HG03175 (cell line): Measurements from ENCODE around the gene PTPRD.

Experiments
- ATAC-seq: cut with Tn5 transposase; IDR thresholded peaks from one replicate; pipeline ENCODE4 v1.9.1; 2021; ENCODE audit warnings: mild to moderate bottlenecking, moderate library complexity; ENCODE audit not compliant: unreplicated experiment

PTPRD gene

GRCh38 chr9:8815219-8815618 is 1797.6 kb downstream of the PTPRD start:
- ATAC-seq: no peak

DNA sequence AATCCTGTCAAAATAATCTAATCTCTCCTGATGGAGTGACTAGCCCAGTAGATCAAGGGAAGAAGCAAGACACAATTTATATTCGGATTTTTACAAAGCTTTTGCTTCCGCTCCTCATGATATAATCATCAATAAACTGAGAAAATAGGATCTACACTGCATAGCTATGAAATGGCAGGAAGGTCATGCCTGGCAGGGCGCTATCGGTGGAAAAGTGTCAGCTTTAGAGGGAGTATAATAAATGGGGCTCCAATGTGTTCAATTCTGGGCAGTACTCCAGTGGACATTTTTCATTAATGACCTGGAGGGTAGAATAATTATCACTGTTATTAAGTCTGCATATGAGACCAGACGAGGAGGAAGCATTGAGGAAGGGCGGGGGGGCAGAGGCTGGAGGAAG is 1799.9 kb downstream of the PTPRD start:
- ATAC-seq: no peak

GRCh38 chr9:8809741-8810140 is 1803.1 kb downstream of the PTPRD start:
- no peak for ATAC-seq

DNA sequence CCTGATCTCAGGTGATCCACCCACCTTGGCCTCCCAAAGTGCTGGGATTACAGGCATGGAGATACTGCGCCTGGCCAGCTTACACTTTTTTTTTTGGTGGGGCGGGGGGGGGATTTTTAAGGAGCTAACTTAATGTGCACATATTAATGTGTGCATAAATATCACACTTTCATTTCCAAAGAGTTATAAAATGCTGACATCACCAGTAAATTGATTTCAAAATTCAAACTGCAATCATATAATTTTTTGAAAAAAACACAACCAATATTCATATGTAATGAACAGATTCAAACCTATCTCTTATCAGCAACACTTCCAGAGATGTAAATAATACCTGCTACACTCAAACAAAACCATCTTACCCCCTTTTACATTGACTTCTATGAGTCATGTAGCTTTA is 1806.7 kb downstream of the PTPRD start:
- no peak for ATAC-seq

- ATAC-seq: no peak
Observed at GRCh38 chr9:8804613-8805012, 1808.2 kb downstream of the PTPRD start.

GRCh38 chr9:8802242-8802641 is 1810.6 kb downstream of the PTPRD start:
- no peak for ATAC-seq

DNA sequence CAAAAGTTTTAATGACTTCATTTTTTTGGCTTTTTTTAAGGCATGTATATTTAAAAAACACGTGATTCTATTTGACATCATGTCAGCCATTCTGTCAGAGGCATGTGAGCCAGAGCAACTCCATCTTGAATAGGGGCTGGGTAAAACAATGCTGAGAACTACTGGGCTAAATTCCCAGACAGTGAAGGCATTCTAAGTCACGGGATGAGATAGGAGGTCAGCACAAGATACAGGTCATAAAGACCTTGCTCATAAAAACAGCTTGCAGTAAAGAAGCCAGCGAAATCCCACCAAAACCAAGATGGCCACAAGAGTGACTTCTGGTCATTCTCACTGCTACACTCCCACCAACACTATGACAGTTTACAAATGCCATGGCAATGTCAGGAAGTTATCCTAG is 1812.6 kb downstream of the PTPRD start:
- no peak for ATAC-seq

GRCh38 chr9:8799615-8800014 is 1813.2 kb downstream of the PTPRD start:
- no peak for ATAC-seq

- ATAC-seq: no peak
Observed at GRCh38 chr9:8799206-8799605, 1813.6 kb downstream of the PTPRD start.

- ATAC-seq: no peak
Observed at GRCh38 chr9:8784838-8785237, 1828.0 kb downstream of the PTPRD start.

DNA sequence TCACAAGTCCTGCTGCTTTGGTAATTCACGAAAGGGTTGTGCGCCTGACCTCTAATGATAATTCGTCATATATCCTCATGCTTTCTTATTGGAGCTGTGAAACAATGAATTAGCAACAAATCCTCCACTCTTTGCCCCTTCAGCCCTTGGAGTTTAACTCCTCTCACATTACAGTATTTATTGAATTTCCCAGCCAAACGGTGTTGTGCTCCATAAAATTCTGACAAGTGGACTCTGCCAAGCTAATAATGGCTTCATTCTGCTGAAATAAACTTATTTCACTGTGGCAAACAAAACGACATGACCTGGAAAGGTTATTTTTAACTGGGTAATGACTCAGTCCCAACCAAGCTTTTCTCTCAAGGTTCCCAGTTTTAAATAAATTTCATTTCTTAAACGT is 1828.9 kb downstream of the PTPRD start:
- ATAC-seq: no peak

DNA sequence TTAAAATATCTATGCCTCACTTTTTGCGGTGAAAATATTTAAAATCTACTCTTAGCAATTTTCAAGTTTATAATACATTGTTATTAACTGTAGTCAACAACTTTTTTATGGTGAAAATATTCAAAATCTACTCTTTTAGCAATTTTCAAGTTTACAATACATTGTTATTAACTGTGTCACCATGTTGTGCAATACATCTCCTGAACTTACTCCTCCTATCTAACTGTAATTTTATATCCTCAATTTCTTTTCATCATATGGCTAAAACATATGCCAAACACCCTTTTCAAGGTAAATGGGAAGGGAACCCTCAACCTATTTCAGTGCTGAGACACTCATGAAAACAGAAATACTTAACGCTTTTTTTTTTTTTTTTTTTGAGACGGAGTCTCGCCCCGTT is 1830.6 kb downstream of the PTPRD start:
- ATAC-seq: no peak

GRCh38 chr9:8781458-8781857 is 1831.3 kb downstream of the PTPRD start:
- no peak for ATAC-seq

DNA sequence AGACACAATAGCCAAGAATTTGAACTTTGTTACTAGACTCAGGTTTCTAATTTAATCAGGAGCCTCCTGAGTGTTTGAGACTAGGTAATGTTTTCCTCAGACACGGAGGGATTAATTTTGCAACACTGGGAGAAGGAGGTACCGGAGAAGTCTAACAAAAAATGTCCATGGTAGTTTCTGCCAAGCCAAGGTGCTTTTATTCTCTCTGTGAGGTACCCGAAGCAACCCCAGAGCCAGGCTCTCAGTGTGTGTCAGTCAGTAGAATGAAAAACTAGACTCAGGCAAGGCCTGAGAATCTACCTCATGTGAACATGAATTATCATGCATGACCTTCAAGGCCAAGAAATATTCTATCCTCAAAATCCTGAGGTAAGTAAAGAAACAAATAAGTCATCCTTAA is 1832.4 kb downstream of the PTPRD start:
- ATAC-seq: no peak

DNA sequence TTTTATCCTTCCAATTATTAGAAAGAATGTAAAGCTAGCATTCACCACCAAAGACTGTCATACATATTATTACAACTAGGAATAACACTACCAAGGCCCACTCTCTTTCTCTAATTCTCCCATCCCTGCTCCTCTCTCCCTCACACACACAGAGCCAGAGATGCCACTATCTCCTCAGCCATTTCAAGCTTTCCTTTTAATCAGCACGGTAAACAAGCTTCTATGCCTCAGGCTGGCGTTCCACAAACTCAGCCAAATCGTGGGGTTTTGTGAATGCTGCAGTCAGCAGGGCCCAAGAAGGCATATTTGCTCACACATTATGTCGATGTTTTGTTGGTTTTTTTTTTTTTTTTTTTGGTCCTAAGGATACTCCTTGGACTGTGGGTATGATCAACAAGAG is 1833.3 kb downstream of the PTPRD start:
- ATAC-seq: no peak

- ATAC-seq: no peak
Observed at GRCh38 chr9:8778356-8778755, 1834.4 kb downstream of the PTPRD start.

- no peak for ATAC-seq
Observed at GRCh38 chr9:8772302-8772701, 1840.5 kb downstream of the PTPRD start.

- no peak for ATAC-seq
Observed at GRCh38 chr9:8769153-8769552, 1843.6 kb downstream of the PTPRD start.

DNA sequence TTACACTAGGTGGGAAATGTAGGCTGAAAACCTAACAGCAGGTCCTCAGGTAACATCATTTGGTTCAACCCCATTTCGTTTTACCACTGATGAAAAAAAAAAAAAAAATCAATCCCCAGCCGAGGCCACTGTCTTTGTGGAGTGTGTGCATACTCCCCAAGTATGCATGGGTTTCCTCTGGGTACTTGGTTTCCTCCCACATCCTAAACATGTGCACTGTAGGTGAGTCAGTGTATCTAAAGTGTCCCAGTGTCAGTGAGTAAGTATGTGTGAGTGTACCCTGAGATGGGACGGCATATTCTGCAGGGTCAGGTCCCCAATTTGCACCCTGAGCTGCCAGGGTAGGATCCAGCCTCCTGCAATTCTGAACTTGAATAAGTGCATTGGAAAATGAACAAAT is 1846.7 kb downstream of the PTPRD start:
- ATAC-seq: no peak

DNA sequence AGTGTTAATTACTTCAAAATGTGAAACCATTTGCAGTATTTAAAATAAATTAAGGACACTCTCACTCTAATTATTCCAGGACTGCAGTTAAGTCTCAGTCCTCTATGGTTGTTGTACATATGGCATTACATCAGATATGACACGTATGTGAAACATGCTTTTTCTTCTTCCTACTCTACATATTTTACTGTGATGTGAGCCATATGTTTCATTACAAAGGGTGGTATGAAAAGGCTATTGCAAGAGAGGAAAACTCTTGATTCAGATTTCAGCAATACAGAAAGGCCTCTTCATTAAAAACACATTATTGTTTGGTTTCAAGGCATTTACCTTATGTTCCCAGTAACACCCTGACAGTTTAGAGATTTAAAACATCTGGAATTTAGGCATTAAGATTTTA is 1848.8 kb downstream of the PTPRD start:
- ATAC-seq: no peak

DNA sequence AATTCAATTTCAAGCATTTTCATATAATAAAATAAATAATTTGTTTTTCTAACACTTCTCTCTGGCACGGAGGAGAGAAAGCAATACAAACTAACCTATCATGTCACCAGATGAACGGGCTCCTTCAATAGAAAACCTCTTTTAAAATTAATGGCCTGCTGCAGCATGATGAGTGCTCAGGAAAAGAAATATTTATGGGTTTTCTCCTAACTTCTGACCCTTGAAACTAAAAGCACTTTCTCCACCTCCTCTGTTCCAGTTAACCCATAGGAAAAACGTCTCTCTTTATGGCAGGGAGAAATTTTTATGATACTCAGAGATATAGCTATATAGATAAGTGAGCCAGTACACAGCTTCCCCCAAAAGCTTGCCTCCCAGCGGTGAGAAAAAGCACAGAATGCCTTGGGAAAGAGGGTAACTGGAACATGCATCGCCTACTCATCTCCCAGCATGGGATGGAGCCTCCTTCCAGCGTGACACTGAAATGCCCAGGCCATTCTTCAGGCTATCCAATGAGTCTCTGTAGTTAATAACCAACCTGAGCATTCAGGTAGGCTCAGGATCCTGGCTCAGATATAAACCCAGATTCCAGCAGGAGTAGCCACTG is 1850.2 kb downstream of the PTPRD start:
- no peak for ATAC-seq

DNA sequence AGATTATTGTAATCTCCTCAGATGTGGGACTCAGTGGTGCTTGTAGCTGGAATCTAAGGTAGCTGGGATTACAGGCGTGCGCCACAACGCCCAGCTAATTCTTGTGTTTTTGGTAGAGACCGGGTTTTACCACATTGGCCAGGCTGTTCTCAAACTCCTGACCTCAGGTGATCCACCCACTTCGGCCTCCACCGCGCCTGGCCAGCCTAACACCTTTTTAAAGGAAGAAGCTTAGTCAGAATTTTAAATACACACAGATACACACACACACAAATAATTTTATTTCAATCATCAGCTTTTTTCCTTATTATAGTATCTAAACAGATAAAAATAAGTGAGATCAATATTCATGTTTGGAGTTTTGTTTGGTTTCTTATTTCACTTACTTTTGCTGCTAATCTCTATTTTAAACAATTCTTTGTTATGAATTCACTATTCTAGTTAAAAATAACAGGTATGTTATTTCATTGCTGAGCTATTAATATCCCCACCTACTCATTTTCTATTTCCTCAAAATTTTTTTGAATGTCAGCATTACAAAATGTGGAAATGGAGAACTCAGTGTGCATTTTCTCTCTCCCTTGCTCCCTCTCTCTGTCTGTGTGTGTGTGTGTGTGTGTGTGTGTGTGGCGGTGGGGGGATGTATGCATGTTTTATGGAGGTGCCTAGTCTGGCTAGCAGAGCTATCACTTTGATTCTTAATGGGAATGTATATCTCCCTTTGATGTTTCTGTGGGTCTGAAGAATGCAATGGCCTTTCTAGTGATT is 1852.6 kb downstream of the PTPRD start:
- no peak for ATAC-seq

DNA sequence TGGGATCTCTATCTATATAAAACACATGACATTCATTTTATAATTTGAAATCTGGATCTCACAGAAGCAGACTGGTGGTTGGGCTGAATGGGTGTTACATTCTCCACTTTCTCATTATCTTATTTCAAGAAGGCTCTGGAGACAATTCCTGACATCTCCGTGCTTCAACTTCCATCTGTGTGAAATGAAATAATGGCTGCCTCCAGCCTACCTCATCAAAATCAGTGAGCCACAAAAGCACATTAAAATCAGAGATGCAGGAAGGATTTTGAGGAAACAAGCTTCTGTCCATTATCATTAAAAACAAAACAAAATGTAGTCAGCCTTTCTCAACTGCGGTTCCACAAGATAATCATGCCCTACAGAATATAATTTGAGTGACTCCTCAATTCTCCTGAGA is 1854.9 kb downstream of the PTPRD start:
- no peak for ATAC-seq
